AG10803 (cell line): ENCODE measurements around the gene SIMC1.

Source experiments
- DNase-seq: peaks from one replicate; pipeline ENCODE4 v3.0.0; 2010; ENCODE audit warnings: low read depth
- H3K4me3 ChIP-seq: 2 replicates; pipeline ENCODE4 v1.5.1; 2011; ENCODE audit warnings: mild to moderate bottlenecking, low read length, control low read depth
- CTCF ChIP-seq: conservative IDR thresholded peaks from 2 replicates; pipeline ENCODE4 v1.5.1; 2011; ENCODE audit warnings: mild to moderate bottlenecking, low read length, control low read depth, inconsistent platforms

Gene SIMC1

DNA sequence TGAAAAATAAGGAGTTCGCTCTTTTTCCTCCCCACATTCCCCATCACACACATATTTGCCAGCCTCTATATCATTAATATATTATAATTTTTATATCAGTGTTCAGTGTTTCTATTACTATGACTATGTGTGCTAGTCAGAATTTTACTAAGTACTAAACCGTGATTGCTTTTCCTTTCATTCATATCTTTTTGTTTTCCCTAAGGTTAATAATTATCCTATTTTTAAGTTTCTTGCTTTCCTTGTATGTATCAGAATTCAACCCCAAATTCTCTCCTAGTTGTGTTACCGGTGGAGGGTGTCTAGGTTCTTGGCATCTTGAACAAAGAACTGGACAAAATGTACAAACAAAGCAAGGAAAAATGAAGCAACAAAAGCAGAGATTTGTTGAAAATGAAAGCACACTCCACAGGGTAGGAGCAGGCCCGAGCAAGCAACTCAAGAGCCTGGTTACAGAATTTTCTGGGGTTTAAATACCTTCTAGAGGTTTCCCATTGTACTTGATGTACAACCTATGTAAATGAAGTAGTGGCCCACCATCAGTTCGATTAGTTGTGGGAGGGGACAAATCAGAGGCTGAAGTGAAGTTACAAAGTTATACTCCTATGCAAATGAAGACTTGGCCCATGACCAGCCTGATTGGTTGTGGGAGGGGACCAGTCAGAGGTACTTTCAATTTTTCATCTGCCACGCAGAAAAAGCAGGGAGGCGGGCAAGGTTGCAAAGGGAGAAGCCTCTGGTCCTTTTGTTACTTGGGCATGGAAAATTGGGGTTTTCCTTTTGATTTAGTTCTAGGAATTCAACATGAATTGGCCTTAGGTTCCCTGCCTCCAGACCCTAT lies 79.5 kb downstream of the SIMC1 start:
- no peak for DNase-seq
- TF ChIP-seq CTCF: no peak
- no peak overlapping the region for H3K4me3 ChIP-seq

DNA sequence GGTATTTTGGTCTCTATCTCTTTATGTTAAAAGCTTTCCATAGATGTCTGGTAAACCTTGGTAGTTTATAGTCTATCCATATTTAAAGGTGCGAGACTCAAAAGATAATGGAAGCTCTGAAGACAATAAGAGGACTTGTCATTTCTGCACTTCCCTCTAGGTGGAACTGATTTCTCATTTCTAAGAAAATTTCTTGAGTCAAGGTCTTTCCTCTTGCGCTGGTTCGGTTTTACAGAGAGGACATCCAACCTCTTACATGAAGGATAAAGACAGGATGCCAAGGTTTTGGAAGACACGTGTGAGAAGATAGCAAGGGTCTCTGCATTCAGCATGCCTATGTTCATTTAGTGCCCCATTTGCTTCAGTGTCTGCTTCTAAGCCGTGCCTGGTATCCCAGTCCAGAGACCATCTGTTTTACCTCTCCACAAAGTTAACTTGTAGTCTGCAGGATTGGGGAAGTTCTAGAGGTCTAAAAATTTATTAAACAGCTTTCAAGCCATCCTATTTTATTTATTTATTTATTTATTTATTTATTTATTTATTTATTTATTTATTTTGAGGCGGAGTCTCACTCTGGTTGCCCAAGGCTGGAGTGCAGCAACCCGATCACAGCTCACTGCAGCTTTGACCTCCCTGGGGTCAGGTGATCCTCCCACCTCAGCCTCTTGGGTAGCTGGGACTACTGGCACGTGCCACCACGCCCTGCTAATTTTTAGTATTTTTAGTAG lies 81.8 kb downstream of the SIMC1 start:
- H3K4me3 ChIP-seq: no peak overlapping the region
- peak; percentile 35 for TF ChIP-seq CTCF
- DNase-seq: peak; percentile 11

- no peak for TF ChIP-seq CTCF
- no peak for DNase-seq
- no peak overlapping the region for H3K4me3 ChIP-seq
Measured at GRCh38 chr5:176320577-176320976, 82.4 kb downstream of the SIMC1 start.

GRCh38 chr5:176334031-176334770 lies 96.0 kb downstream of the SIMC1 start:
- no peak for TF ChIP-seq CTCF
- H3K4me3 ChIP-seq: no peak overlapping the region
- no peak for DNase-seq

GRCh38 chr5:176337913-176338312 lies 99.7 kb downstream of the SIMC1 start:
- no peak overlapping the region for H3K4me3 ChIP-seq
- DNase-seq: no peak
- TF ChIP-seq CTCF: no peak

- no peak overlapping the region for H3K4me3 ChIP-seq
- DNase-seq: no peak
- TF ChIP-seq CTCF: no peak
Measured at GRCh38 chr5:176339304-176339703, 101.1 kb downstream of the SIMC1 start.
